Esophagus squamous epithelium (tissue), 4 donors: ENCODE data around the gene TRAT1.

ENCODE experiments used
- CTCF ChIP-seq, 6 experiments: fragments of 450-650 bp in 4 of 6; fragments of 200-600 bp in 2 of 6; sonication (generic) in 2 of 6; IDR thresholded peaks; one replicate each; pipeline ENCODE4 v1.5.1; 2016 to 2019; ENCODE audit warnings: antibody characterized with exemption in 6 of 6, mild to moderate bottlenecking in 4 of 6, moderate library complexity in 4 of 6
- POLR2A ChIP-seq, 4 donors: fragments of 450-650 bp; IDR thresholded peaks; one replicate each; pipeline ENCODE4 v1.6.1; 2017; ENCODE audit warnings: antibody characterized with exemption in 4 of 4, mild to moderate bottlenecking in 4 of 4, moderate library complexity in 3 of 4

DNA sequence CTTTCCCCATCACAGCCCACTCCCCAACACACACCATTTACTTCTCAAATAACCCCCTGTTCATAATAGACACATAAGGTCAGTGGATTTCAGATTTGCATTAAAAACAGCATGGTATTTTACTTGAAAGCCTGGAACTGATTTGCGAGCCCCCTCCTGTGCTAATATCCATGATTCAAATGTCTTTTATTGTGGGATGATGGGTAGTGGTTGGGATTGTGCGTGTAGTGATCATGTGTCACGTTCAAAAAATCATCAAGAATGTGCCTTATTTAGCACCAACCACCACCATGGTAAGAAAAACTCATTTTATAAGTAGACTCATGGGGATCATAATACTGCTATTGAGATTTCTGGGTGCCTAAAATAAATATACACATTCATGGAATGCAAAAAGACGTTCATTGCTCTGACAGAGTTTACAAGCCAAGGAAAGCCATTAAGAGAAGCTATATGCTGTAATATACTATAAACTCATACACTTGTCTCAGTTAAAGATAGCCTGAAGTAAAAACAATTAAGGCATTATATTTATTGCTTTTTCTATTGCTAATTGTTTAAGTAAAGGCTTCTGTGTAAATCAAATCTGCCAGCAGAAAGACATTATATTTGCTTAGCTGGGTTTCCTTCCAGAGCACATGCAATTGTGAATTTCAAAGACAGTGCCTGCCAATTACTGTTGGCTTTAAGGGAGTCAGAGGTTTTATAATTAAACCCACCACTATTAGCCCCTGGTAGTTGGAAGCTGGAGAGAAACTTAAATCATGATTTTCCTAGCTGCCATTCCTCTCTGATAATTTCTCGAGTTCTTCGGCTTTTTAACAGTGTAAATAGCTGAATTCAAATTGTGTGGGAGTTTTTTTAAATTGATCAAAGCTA is 4.0 kb downstream of the TRAT1 start:
- no peak for TF ChIP-seq CTCF (IDR thresholded peaks at IDR 0.05)
- no peak for TF ChIP-seq POLR2A (IDR thresholded peaks at IDR 0.05)
